ENCODE measurements around the gene PCGF6. TPM values are rescaled to one million over a fixed set of nuclear protein-coding genes. Genes with fewer than 3 reads are reported as not detected.

The PCGF6 gene
- total RNA-seq, 2 experiments from 2014 or later, result 12.3 to 16.0 TPM

DNA sequence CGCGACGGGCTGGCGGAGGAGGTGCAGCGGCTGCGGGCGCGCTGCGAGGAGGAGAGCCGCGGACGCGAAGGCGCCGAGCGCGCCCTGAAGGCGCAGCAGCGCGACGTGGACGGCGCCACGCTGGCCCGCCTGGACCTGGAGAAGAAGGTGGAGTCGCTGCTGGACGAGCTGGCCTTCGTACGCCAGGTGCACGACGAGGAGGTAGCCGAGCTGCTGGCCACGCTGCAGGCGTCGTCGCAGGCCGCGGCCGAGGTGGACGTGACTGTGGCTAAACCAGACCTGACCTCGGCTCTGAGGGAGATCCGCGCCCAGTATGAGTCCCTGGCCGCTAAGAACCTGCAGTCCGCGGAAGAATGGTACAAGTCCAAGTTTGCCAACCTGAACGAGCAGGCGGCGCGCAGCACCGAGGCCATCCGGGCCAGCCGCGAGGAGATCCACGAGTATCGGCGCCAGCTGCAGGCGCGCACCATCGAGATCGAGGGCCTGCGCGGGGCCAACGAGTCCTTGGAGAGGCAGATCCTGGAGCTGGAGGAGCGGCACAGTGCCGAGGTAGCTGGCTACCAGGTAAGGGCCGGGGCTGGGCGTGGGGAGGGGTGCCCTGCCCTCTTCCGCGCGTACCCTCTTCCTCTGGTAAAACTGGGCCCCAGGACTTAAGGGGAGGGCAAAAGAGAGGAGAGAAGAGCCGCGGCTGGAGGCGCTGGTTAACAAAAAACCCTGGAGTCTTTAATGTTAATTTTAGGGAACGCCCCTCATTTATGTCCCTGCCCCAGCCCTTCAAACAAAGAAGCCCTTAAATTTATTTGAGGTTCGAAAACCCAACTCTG, 73.0 kb downstream of the PCGF6 start:
- H2AFZ ChIP-seq (ENCODE audit: low read length), result no peak overlapping the region
- H3K4me2 ChIP-seq (ENCODE audit: low read length), result no peak overlapping the region
- intact Hi-C loops (cut with micrococcal nuclease; ENCODE audit: unreplicated experiment), result no loop called here
- TF ChIP-seq EZH2phosphoT487 (IDR thresholded peaks at IDR 0.05; ENCODE audit: borderline replicate concordance, low read depth, low read length), result no peak
- TF ChIP-seq, protein P1, sequence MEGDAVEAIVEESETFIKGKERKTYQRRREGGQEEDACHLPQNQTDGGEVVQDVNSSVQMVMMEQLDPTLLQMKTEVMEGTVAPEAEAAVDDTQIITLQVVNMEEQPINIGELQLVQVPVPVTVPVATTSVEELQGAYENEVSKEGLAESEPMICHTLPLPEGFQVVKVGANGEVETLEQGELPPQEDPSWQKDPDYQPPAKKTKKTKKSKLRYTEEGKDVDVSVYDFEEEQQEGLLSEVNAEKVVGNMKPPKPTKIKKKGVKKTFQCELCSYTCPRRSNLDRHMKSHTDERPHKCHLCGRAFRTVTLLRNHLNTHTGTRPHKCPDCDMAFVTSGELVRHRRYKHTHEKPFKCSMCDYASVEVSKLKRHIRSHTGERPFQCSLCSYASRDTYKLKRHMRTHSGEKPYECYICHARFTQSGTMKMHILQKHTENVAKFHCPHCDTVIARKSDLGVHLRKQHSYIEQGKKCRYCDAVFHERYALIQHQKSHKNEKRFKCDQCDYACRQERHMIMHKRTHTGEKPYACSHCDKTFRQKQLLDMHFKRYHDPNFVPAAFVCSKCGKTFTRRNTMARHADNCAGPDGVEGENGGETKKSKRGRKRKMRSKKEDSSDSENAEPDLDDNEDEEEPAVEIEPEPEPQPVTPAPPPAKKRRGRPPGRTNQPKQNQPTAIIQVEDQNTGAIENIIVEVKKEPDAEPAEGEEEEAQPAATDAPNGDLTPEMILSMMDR (conservative IDR thresholded peaks at IDR 0.05; ENCODE audit: low read length), result no peak
- no peak for DNase-seq (ENCODE audit: low spot score)
- CTCF ChIA-PET (ENCODE audit: unreplicated experiment), result no interaction called here
- POLR2A ChIA-PET, result no interaction called here
- no peak overlapping the region for H3K27ac ChIP-seq (ENCODE audit: low read depth, low read length, poor library complexity, severe bottlenecking)
- H3K9me2 ChIP-seq (ENCODE audit: insufficient read depth, low read length), result no peaks in the 10 kb centered on the region
- no TSS peak for BruUV-seq (replicated peaks)
- no peak overlapping the region for H3K4me3 ChIP-seq (ENCODE audit: low read depth, low read length, poor library complexity, severe bottlenecking)
- no peaks in the 10 kb centered on the region for H3K79me2 ChIP-seq (ENCODE audit: insufficient read depth, low read depth, low read length)
- no peaks in the 10 kb centered on the region for H3K9me3 ChIP-seq (ENCODE audit: low read length)
- H4K20me1 ChIP-seq (ENCODE audit: insufficient read depth, low read length), result no peaks in the 10 kb centered on the region
- no peaks in the 10 kb centered on the region for H3K36me3 ChIP-seq (ENCODE audit: insufficient read depth, low read length)
- no peaks in the 10 kb centered on the region for H3K4me1 ChIP-seq (ENCODE audit: insufficient read depth, low read length, poor library complexity, severe bottlenecking)

DNA sequence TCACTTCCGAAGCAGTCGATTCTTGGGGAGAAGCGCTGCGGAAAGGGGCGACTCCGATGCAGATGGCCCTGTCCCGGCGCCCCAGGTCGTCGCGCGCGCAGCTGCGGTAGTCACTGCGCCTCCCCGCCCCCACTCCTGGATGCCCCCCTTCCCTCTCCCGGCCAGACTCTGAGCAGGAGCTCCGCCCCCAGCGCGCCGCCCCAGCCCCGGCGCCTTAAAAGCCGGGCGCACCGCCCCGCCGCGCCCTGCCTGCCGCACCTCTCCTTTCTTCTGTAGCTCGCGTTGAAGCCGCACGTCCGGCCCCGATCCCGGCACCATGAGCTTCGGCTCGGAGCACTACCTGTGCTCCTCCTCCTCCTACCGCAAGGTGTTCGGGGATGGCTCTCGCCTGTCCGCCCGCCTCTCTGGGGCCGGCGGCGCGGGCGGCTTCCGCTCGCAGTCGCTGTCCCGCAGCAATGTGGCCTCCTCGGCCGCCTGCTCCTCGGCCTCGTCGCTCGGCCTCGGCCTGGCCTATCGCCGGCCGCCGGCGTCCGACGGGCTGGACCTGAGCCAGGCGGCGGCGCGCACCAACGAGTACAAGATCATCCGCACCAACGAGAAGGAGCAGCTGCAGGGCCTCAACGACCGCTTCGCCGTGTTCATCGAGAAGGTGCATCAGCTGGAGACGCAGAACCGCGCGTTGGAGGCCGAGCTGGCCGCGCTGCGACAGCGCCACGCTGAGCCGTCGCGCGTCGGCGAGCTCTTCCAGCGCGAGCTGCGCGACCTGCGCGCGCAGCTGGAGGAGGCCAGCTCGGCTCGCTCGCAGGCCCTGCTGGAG, 73.8 kb downstream of the PCGF6 start, which contains the start of gene INA:
Gene INA (plus strand): TSS at position 243 of the 817 bp plus-strand sequence. CDS start 74 bp downstream, at position 317.
- no peaks in the 10 kb centered on the region for H3K36me3 ChIP-seq (ENCODE audit: insufficient read depth, low read length)
- H3K9me3 ChIP-seq (ENCODE audit: low read length), result no peaks in the 10 kb centered on the region
- no TSS peak for BruUV-seq (replicated peaks)
- H3K79me2 ChIP-seq (ENCODE audit: insufficient read depth, low read depth, low read length), result no peaks in the 10 kb centered on the region
- H4K20me1 ChIP-seq (ENCODE audit: insufficient read depth, low read length), result no peaks in the 10 kb centered on the region
- H3K27ac ChIP-seq (ENCODE audit: low read depth, low read length, poor library complexity, severe bottlenecking), result no peak within 1 kb of the TSS
- H2AFZ ChIP-seq (ENCODE audit: low read length), result no peak within 1 kb of the TSS
- CTCF ChIA-PET (ENCODE audit: unreplicated experiment), result no interaction called here
- no peak within 1 kb of the TSS for H3K4me3 ChIP-seq (ENCODE audit: low read depth, low read length, poor library complexity, severe bottlenecking)
- intact Hi-C loops (cut with micrococcal nuclease; ENCODE audit: unreplicated experiment), result no loop called here
- no peak within 1 kb of the TSS for H3K4me2 ChIP-seq (ENCODE audit: low read length)
- no peaks in the 10 kb centered on the region for H3K4me1 ChIP-seq (ENCODE audit: insufficient read depth, low read length, poor library complexity, severe bottlenecking)
- no peak for DNase-seq (ENCODE audit: low spot score)
- POLR2A ChIA-PET, result interaction anchor here (0.6 kb wide), 1 partner anchor 14 kb away, joined by 4 read pairs; no protein-coding TSS in a partner anchor
- no peaks in the 10 kb centered on the region for H3K9me2 ChIP-seq (ENCODE audit: insufficient read depth, low read length)
- TF ChIP-seq, protein P1 (conservative IDR thresholded peaks at IDR 0.05; ENCODE audit: low read length), result no peak
